ENCODE measurements around the gene MGMT. TPM values are rescaled to one million over a fixed set of nuclear protein-coding genes. Genes with fewer than 3 reads are reported as not detected.
A peak's percentile ranks its signal among the peaks of the same experiment; 100 is the strongest.

Gene MGMT
- total RNA-seq, 4 donors from 2014 or later: 25.6 to 32.2 (median 29.5) TPM

DNA sequence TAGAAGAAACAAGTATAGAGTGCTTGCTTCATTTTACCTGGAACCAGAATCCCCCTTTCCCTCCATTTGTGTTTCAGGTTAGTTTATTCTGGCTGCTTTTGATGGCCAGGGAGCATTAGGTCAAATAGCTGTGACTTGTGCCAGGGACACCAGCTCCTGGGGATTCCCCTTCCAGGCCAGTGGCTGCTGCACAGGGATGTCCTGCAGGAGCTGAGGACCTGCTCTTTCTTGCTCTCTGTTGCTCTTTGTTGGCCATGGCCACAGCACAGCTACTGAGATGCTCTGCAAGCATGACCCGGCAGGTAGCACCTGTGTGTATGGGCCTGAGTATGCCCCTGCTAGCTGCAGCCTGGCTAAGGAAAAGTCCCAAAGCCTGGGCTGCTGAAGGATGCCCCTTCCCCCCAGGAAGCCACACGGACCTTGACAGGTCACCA lies 288.1 kb downstream of the MGMT start:
- H3K27me3 ChIP-seq: no peaks in the 10 kb centered on the region
- H3K36me3 ChIP-seq: peaks cover 13% of the 10 kb centered on the region
- H3K4me3 ChIP-seq: no peak overlapping the region
- 91% methylated on average over 1 of the region's 2 CpGs for WGBS
- no peak overlapping the region for H3K27ac ChIP-seq
- peak in 1 of 2 donors; percentile 16 for DNase-seq (ENCODE audit: low spot score in 2 of 2)
- peaks cover 9% of the 10 kb centered on the region for H3K4me1 ChIP-seq
- H3K9me3 ChIP-seq: peaks cover 17% of the 10 kb centered on the region
- no peak for TF ChIP-seq POLR2AphosphoS5 (IDR thresholded peaks at IDR 0.05)
- TF ChIP-seq POLR2A (IDR thresholded peaks at IDR 0.05): no peak
- TF ChIP-seq, protein P1, sequence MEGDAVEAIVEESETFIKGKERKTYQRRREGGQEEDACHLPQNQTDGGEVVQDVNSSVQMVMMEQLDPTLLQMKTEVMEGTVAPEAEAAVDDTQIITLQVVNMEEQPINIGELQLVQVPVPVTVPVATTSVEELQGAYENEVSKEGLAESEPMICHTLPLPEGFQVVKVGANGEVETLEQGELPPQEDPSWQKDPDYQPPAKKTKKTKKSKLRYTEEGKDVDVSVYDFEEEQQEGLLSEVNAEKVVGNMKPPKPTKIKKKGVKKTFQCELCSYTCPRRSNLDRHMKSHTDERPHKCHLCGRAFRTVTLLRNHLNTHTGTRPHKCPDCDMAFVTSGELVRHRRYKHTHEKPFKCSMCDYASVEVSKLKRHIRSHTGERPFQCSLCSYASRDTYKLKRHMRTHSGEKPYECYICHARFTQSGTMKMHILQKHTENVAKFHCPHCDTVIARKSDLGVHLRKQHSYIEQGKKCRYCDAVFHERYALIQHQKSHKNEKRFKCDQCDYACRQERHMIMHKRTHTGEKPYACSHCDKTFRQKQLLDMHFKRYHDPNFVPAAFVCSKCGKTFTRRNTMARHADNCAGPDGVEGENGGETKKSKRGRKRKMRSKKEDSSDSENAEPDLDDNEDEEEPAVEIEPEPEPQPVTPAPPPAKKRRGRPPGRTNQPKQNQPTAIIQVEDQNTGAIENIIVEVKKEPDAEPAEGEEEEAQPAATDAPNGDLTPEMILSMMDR (IDR thresholded peaks at IDR 0.05): no peak
- TF ChIP-seq EP300 (IDR thresholded peaks at IDR 0.05): no peak

DNA sequence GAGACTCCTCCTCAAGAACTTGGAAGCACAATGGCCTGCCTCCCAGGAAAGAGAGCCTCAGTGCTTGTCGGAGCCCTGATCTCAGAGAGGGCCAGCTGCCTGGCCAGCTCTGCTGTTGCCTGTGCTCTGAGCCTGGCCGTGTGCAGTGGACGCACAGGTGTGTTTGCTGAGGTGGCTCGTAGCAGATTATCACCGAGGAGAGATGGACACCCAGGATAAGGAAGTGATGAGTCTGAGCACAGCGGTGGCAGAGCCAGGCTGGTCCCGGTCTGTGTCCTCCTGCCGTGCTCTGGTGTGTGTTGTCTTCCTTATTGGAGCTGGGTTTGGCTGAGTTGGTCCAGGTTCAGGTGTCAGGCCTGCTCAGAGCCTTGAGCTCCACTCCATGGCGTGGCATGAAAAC lies 288.6 kb downstream of the MGMT start:
- 100% methylated on average over 4 of the region's 9 CpGs for WGBS
- H3K27me3 ChIP-seq: no peaks in the 10 kb centered on the region
- peak; percentile 34 to 49 for DNase-seq (ENCODE audit: low spot score in 2 of 2)

DNA sequence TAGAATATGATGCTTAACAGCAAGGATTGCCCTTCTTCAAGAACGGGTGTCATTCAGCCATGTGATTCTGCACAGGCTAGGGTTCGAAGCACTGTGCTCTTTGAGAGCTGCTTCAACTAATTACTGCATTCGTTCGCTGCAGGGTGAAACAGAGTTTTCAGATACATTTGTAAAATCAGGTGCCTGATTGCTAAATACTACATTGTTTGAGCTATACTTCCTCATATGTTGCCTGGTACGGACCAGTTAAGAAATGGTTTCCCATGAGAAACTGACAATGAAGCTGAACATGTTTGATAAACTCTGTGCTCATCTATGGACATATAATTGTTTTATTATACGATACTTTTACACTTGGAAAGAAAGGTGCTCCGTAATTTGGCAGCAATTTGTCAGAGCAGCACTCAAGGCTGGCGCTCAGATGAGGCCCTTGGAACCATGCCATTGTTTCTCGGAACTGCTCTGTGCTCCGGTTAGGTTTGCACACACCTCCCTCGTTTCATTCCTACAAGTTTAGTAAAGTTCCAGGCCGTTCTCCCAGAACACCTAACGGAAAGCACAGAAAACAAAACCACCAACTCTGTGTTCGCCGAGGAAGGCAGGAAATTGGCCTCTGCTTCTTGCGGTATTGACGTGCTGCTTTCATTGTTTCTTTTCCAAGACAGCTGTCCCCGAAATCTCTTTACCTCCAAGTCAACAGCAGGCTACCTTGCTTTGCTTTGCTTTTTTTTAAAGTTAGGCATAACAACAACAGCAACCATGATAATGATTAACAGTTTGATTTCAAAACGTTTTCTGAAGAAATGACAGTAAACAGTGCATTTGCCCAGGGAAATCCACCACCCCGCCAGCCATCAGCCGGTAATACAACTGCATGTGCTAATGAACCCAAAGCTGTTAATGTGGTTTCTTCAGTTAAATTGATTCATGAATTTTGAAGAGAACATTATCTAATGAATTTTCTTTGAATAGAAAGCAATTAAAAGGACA lies 290.2 kb downstream of the MGMT start:
- TF ChIP-seq EP300 (IDR thresholded peaks at IDR 0.05) (no peak), POLR2A (IDR thresholded peaks at IDR 0.05) (no peak), POLR2AphosphoS5 (IDR thresholded peaks at IDR 0.05) (no peak)
- TF ChIP-seq, protein P1 (IDR thresholded peaks at IDR 0.05): no peak
- 38% methylated on average over 21 of the region's 21 CpGs for WGBS
- peak overlapping the region; percentile 35 for H3K4me3 ChIP-seq

More for the DNA sequence above, 288.6 kb downstream of the MGMT start:
- H3K36me3 ChIP-seq: peaks cover 17% of the 10 kb centered on the region
- no peak overlapping the region for H3K27ac ChIP-seq
- peaks cover 17% of the 10 kb centered on the region for H3K9me3 ChIP-seq
- peaks cover 9% of the 10 kb centered on the region for H3K4me1 ChIP-seq
- H3K4me3 ChIP-seq: no peak overlapping the region
- TF ChIP-seq EP300 (IDR thresholded peaks at IDR 0.05): no peak
- TF ChIP-seq, protein P1 (IDR thresholded peaks at IDR 0.05): no peak
- no peak for TF ChIP-seq POLR2AphosphoS5 (IDR thresholded peaks at IDR 0.05)
- no peak for TF ChIP-seq POLR2A (IDR thresholded peaks at IDR 0.05)

DNA sequence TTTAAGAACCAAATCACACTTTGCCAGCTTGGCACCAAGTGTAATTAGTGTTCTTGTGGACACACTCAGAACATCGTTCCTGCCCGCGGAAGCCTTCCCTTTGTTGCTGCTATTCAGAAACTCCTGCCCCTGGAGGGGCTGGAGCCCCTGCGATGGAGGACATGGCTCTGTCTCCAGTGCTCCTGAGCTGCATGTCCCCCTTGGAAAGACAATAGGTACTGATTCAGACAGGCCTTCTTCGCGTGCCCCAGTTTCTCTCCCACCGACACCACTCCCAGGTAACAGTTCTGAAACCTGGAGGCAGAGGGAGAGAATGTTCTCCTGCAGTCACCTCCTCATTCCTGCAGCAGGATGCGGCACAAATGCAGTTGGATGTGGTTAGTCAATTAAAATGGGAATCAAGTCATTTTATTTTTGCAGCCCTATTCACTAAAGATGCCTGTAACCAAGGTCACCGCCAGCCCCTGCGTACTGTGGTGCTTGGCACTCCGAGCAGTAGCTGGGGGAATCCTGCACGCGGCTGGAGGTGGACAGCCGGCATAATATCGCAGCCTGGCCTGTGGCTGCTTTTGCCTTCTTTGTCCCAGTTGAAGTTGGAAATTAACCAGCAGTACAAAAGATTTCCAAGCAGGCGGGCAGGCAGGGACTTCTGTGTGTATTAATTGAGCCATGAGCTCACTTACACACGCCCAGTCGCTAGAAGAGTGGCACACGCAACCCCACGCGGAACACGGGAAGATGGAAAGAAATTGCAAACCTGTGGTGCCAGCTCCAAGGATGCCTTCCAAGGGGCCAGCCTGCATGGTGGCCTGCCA lies 291.4 kb downstream of the MGMT start:
- TF ChIP-seq EP300 (IDR thresholded peaks at IDR 0.05): no peak
- TF ChIP-seq POLR2A (IDR thresholded peaks at IDR 0.05): no peak
- TF ChIP-seq, protein P1 (IDR thresholded peaks at IDR 0.05): no peak
- no peak for TF ChIP-seq POLR2AphosphoS5 (IDR thresholded peaks at IDR 0.05)
- WGBS: 89% methylated on average over 22 of the region's 22 CpGs

More for the DNA sequence above, 290.2 kb downstream of the MGMT start:
- Histone ChIP-seq H3K27me3 (no peaks in the 10 kb centered on the region), H3K27ac (no peak overlapping the region), H3K36me3 (peaks cover 20% of the 10 kb centered on the region), H3K9me3 (peaks cover 8% of the 10 kb centered on the region), H3K4me1 (peaks cover 9% of the 10 kb centered on the region)
- DNase-seq (ENCODE audit: low spot score in 2 of 2): no peak

More for the DNA sequence above, 291.4 kb downstream of the MGMT start:
- Histone ChIP-seq H3K9me3 (no peaks in the 10 kb centered on the region), H3K27me3 (no peaks in the 10 kb centered on the region), H3K4me3 (no peak overlapping the region), H3K27ac (no peak overlapping the region), H3K36me3 (peaks cover 20% of the 10 kb centered on the region), H3K4me1 (peaks cover 9% of the 10 kb centered on the region)
- DNase-seq (ENCODE audit: low spot score in 2 of 2): peak; percentile 29 to 49
